Glutamatergic neuron (in vitro differentiated cells): ENCODE results near the gene HPN. TPM values are rescaled to one million over a fixed set of nuclear protein-coding genes. Genes with fewer than 3 reads are reported as not detected.

Experiments used
- DNase-seq: peaks from one replicate; pipeline ENCODE4 v3.0.0; 2022
- H3K27ac Mint-ChIP-seq: one replicate; pipeline ENCODE4 v1.8.0; 2020; ENCODE audit warnings: mild to moderate bottlenecking, mixed read lengths, inconsistent platforms; ENCODE audit not compliant: unreplicated experiment
- H3K27me3 Mint-ChIP-seq: one replicate; pipeline ENCODE4 v1.8.0; 2020; ENCODE audit warnings: mild to moderate bottlenecking, moderate library complexity, mixed read lengths, inconsistent platforms; ENCODE audit not compliant: unreplicated experiment
- H3K36me3 Mint-ChIP-seq: one replicate; pipeline ENCODE4 v1.8.0; 2020; ENCODE audit warnings: mild to moderate bottlenecking, mixed read lengths, inconsistent platforms; ENCODE audit not compliant: unreplicated experiment
- H3K4me1 Mint-ChIP-seq: one replicate; pipeline ENCODE4 v1.8.0; 2020; ENCODE audit warnings: mild to moderate bottlenecking, low read depth, mixed read lengths, inconsistent platforms; ENCODE audit not compliant: unreplicated experiment
- H3K4me3 Mint-ChIP-seq: one replicate; pipeline ENCODE4 v1.8.0; 2020; ENCODE audit warnings: mild to moderate bottlenecking, mixed read lengths, inconsistent platforms; ENCODE audit not compliant: unreplicated experiment
- H3K9me3 Mint-ChIP-seq: one replicate; pipeline ENCODE4 v1.8.0; 2020; ENCODE audit warnings: mild to moderate bottlenecking, moderate library complexity, mixed read lengths, inconsistent platforms; ENCODE audit not compliant: unreplicated experiment
- CTCF ChIP-seq: fragments of 200-600 bp; sonication (generic); IDR thresholded peaks from one replicate; pipeline ENCODE4 v1.5.0; 2021; ENCODE audit not compliant: partially characterized antibody, unreplicated experiment
- total RNA-seq: library from RNA; stranded (reverse); fragmentation: NEBNext Ultra II Directional; extraction: Animal tissue kit (Norgen Biotek cat#: 25700); gene quantifications from one replicate; pipeline ENCODE4 v1.2.1, GENCODE V29; 2021; ENCODE audit not compliant: unreplicated experiment

Gene HPN
- total RNA-seq, 1 donor from 2014 or later: 0.29 TPM

DNA sequence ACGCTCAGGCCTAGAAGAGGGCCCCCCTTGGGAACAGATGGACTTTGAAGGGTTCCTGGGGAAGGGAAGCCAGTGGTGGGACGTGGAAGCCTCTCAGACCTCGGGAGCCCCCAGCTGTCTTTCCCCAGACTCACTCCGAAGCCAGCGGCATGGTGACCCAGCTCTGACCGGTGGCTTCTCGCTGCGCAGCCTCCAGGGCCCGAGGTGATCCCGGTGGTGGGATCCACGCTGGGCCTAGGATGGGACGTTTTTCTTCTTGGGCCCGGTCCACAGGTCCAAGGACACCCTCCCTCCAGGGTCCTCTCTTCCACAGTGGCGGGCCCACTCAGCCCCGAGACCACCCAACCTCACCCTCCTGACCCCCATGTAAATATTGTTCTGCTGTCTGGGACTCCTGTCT lies 24.6 kb downstream of the HPN start:
- DNase-seq: no peak

GRCh38 chr19:35066691-35067563 lies 25.4 kb downstream of the HPN start:
- H3K4me1 Mint-ChIP-seq: peaks cover 8% of the 10 kb centered on the region
- peak; percentile 95 for DNase-seq
- TF ChIP-seq CTCF: peak; percentile 92
- no peaks in the 10 kb centered on the region for H3K9me3 Mint-ChIP-seq
- H3K27ac Mint-ChIP-seq: peak overlapping the region; percentile 48
- no peaks in the 10 kb centered on the region for H3K27me3 Mint-ChIP-seq
- H3K4me3 Mint-ChIP-seq: peak overlapping the region; percentile 9
- no peaks in the 10 kb centered on the region for H3K36me3 Mint-ChIP-seq

More for the DNA sequence above, 24.6 kb downstream of the HPN start:
- Mint-ChIP-seq H3K4me1 (peaks cover 8% of the 10 kb centered on the region), H3K36me3 (no peaks in the 10 kb centered on the region), H3K9me3 (no peaks in the 10 kb centered on the region), H3K4me3 (no peak overlapping the region), H3K27ac (no peak overlapping the region), H3K27me3 (no peaks in the 10 kb centered on the region)
- TF ChIP-seq CTCF: no peak

DNA sequence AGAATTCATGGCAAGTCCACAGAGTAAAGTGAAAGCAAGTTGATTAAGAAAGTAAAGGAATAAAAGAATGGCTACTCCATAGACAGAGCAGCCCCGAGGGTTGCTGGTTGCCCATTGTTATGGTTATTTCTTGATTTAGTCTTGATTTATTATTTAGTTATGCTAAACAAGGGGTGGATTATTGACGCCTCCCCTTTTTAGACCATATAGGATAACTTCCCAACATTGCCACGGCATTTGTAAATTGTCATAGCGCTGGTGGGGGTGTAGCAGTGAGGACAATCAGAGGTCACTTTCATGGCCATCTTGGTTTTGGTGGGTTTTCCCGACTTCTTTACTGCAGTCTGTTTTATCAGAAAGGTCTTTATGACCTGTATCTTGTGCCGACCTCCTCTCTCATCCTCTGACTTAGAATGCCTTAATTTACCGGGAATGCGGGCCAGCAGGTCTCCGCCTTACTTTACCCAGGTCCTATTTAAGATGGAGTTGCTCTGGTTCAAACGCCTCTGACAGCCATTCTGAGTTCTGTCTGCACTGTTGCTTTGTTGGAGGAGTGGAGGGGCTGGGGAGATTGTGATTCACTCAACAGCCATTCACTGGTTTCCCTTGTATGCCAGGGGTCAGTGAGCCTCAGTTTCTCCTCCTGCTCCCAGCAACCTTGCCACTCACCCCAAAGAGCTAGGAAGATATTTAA lies 27.6 kb downstream of the HPN start:
- Mint-ChIP-seq H3K4me1 (peaks cover 8% of the 10 kb centered on the region), H3K27me3 (peaks cover under 1% of the 10 kb centered on the region), H3K36me3 (no peaks in the 10 kb centered on the region), H3K27ac (no peak overlapping the region), H3K9me3 (no peaks in the 10 kb centered on the region), H3K4me3 (no peak overlapping the region)
- DNase-seq: no peak
- TF ChIP-seq CTCF: no peak

DNA sequence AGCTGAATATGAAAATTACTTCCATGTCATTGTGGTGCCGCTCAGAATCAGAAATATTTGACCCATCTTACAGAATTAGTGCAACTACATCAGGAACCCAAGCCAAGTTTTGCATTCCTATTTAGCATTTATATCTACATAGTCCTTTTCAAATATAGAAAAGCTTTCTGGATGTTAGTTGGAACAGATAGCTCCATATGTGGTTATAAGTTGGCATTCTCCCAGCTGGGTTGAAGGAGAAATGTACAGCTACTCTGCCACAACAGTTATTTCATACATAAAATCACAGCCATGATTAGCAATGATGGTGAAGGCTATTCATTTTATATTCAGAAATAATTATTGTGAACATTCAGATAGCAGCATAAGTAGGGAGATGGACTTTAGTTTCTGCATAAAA lies 28.2 kb downstream of the HPN start:
- Mint-ChIP-seq H3K27me3 (peaks cover 1% of the 10 kb centered on the region), H3K27ac (no peak overlapping the region), H3K4me1 (peaks cover 8% of the 10 kb centered on the region), H3K4me3 (no peak overlapping the region), H3K36me3 (no peaks in the 10 kb centered on the region), H3K9me3 (no peaks in the 10 kb centered on the region)
- no peak for DNase-seq
- no peak for TF ChIP-seq CTCF

DNA sequence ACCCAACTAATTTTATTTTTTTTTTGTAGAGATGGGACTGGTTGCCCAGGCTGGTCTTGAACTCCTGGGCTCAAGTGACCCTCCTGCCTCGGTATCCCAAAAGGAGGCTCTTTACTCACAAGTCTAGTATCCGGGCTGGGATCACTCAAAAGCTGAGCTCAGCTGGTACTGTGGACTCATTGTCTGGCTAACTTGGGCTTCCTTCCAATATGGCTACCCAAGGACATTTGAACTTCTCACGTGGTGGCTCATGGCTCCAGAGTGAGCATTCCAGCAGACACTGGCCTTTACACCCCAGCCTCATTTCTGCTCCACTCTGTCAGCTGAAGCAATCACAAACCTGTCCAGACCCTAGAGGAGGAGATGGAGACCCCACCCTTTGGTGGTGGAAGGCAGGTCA lies 28.9 kb downstream of the HPN start:
- Mint-ChIP-seq H3K4me1 (peaks cover 10% of the 10 kb centered on the region), H3K27ac (no peak overlapping the region), H3K36me3 (no peaks in the 10 kb centered on the region), H3K27me3 (peaks cover 3% of the 10 kb centered on the region), H3K4me3 (no peak overlapping the region), H3K9me3 (no peaks in the 10 kb centered on the region)
- TF ChIP-seq CTCF: no peak
- DNase-seq: no peak
